ENCODE results near the gene PLXNC1.

The PLXNC1 gene

DNA sequence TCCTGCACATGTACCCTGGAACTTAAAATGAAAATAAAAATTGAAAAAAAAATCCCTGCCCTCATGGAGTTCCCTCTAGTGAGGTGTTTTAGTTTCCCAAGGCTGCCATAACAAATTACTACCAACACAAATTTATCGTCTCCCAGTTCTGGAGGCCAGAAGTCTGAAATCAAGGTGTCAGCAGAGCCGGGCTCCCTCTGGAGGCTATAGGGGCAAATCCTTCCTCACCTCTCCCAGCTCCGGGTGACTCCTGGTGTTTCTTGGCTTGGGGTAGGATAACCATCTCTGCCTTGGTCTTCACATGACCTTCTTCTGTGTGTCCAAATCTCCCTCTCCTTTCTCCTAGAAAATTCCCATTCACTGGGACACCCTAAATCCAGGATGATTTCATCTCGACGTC lies 50.1 kb downstream of the PLXNC1 start:
- no peaks in the 10 kb centered on the region for H4K20me1 ChIP-seq (ENCODE audit: insufficient read depth, low read length)
- no peaks in the 10 kb centered on the region for H3K27me3 ChIP-seq (replicated peaks; ENCODE audit: insufficient read depth, low read length)
- H3K9me2 ChIP-seq (replicated peaks; ENCODE audit: insufficient read depth, low read length) = no peaks in the 10 kb centered on the region
- no peak overlapping the region for H3K9ac ChIP-seq (ENCODE audit: low read length)
- no peak overlapping the region for H3K4me3 ChIP-seq (ENCODE audit: low read length)
- H3K4me2 ChIP-seq (ENCODE audit: low read depth, low read length) = no peak overlapping the region
- no peaks in the 10 kb centered on the region for H3K9me3 ChIP-seq (replicated peaks; ENCODE audit: insufficient read depth, low read length)
- H3K36me3 ChIP-seq (replicated peaks; ENCODE audit: insufficient read depth, low read length) = peaks cover 18% of the 10 kb centered on the region; the same call in 1 of the 2 replicates
- no peak overlapping the region for H3K27ac ChIP-seq (ENCODE audit: low read length)
- no peak for DNase-seq
- peaks cover 20% of the 10 kb centered on the region; the same call in 1 of the 2 replicates for H3F3A ChIP-seq (ENCODE audit: insufficient read depth, low read length)
- H3K4me1 ChIP-seq (ENCODE audit: low read length) = peaks cover 30% of the 10 kb centered on the region
- peaks cover 97% of the 10 kb centered on the region for H3K79me2 ChIP-seq (ENCODE audit: low read length)
- no peak overlapping the region for H2AFZ ChIP-seq (ENCODE audit: low read length)
- TF ChIP-seq EZH2 (optimal IDR thresholded peaks at IDR 0.05; ENCODE audit: low read depth, low read length) (no peak), EZH2phosphoT487 (IDR thresholded peaks at IDR 0.05; ENCODE audit: low read length) (no peak)
- TF ChIP-seq, protein P1, sequence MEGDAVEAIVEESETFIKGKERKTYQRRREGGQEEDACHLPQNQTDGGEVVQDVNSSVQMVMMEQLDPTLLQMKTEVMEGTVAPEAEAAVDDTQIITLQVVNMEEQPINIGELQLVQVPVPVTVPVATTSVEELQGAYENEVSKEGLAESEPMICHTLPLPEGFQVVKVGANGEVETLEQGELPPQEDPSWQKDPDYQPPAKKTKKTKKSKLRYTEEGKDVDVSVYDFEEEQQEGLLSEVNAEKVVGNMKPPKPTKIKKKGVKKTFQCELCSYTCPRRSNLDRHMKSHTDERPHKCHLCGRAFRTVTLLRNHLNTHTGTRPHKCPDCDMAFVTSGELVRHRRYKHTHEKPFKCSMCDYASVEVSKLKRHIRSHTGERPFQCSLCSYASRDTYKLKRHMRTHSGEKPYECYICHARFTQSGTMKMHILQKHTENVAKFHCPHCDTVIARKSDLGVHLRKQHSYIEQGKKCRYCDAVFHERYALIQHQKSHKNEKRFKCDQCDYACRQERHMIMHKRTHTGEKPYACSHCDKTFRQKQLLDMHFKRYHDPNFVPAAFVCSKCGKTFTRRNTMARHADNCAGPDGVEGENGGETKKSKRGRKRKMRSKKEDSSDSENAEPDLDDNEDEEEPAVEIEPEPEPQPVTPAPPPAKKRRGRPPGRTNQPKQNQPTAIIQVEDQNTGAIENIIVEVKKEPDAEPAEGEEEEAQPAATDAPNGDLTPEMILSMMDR (IDR thresholded peaks at IDR 0.05; ENCODE audit: low read length) = no peak

DNA sequence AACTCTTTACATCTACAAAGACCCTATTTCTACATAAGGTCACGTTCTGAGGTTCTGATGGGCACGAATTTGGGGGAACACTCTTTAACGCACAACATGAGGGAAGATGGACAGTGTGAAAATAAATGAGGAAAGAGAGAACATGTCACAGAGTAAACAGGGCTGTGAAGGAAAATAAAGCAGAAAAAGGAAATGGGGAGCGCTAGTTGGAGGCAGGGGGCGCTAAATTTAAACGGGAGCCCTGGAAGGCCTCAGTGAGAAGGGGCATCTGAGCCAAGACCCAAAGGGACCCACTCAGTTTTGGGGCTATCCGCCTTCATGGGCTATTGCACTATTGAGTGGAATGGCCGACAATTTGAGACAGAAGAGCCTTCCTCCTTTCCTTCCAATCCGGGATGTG lies 50.5 kb downstream of the PLXNC1 start:
- Histone ChIP-seq H3K79me2 (ENCODE audit: low read length) (peaks cover 97% of the 10 kb centered on the region), H3K9me2 (replicated peaks; ENCODE audit: insufficient read depth, low read length) (no peaks in the 10 kb centered on the region), H4K20me1 (ENCODE audit: insufficient read depth, low read length) (no peaks in the 10 kb centered on the region)

DNA sequence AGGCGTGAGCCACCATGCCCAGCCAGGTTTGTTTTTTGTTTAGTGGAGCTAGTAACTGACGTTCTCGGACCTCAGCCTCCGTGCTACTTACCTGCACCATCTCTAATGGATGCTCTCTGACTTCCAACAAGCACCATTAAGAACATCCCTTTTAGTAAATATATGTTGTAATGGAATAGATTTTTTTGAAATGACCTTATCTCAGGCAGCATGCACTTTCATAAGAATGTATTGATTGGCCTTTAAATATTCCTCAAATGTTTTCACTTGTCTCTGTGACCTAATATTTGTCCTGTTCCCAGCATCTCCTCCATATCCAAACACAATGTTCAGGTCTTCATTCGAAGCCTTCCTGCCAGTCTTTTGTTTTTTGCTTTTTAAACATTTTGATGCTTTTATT lies 51.7 kb downstream of the PLXNC1 start:
- H3K4me1 ChIP-seq (ENCODE audit: low read length) = peaks cover 29% of the 10 kb centered on the region

More for the DNA sequence above, 50.5 kb downstream of the PLXNC1 start:
- Histone ChIP-seq H3K9me3 (replicated peaks; ENCODE audit: insufficient read depth, low read length) (no peaks in the 10 kb centered on the region), H3K27me3 (replicated peaks; ENCODE audit: insufficient read depth, low read length) (no peaks in the 10 kb centered on the region), H3K36me3 (replicated peaks; ENCODE audit: insufficient read depth, low read length) (peaks cover 18% of the 10 kb centered on the region; the same call in 1 of the 2 replicates), H3F3A (ENCODE audit: insufficient read depth, low read length) (peaks cover 20% of the 10 kb centered on the region; the same call in 1 of the 2 replicates), H3K27ac (ENCODE audit: low read length) (no peak overlapping the region), H3K4me3 (ENCODE audit: low read length) (no peak overlapping the region), H3K4me1 (ENCODE audit: low read length) (peaks cover 30% of the 10 kb centered on the region), H3K9ac (ENCODE audit: low read length) (no peak overlapping the region), H3K4me2 (ENCODE audit: low read depth, low read length) (no peak overlapping the region), H2AFZ (ENCODE audit: low read length) (no peak overlapping the region)
- TF ChIP-seq EZH2 (optimal IDR thresholded peaks at IDR 0.05; ENCODE audit: low read depth, low read length) (no peak), EZH2phosphoT487 (IDR thresholded peaks at IDR 0.05; ENCODE audit: low read length) (no peak)
- TF ChIP-seq, protein P1 (IDR thresholded peaks at IDR 0.05; ENCODE audit: low read length) = no peak
- no peak for DNase-seq

More for the DNA sequence above, 51.7 kb downstream of the PLXNC1 start:
- H3K9me3 ChIP-seq (replicated peaks; ENCODE audit: insufficient read depth, low read length) = no peaks in the 10 kb centered on the region
- H2AFZ ChIP-seq (ENCODE audit: low read length) = no peak overlapping the region
- TF ChIP-seq, protein P1 (IDR thresholded peaks at IDR 0.05; ENCODE audit: low read length) = no peak
- TF ChIP-seq EZH2phosphoT487 (IDR thresholded peaks at IDR 0.05; ENCODE audit: low read length) (no peak), EZH2 (optimal IDR thresholded peaks at IDR 0.05; ENCODE audit: low read depth, low read length) (no peak)
- no peak overlapping the region for H3K4me3 ChIP-seq (ENCODE audit: low read length)
- no peaks in the 10 kb centered on the region for H3K27me3 ChIP-seq (replicated peaks; ENCODE audit: insufficient read depth, low read length)
- H3K4me2 ChIP-seq (ENCODE audit: low read depth, low read length) = no peak overlapping the region
- H3K9me2 ChIP-seq (replicated peaks; ENCODE audit: insufficient read depth, low read length) = no peaks in the 10 kb centered on the region
- DNase-seq = no peak
- H3K36me3 ChIP-seq (replicated peaks; ENCODE audit: insufficient read depth, low read length) = peaks cover 18% of the 10 kb centered on the region; the same call in 1 of the 2 replicates
- peaks cover 31% of the 10 kb centered on the region for H3F3A ChIP-seq (ENCODE audit: insufficient read depth, low read length)
- no peaks in the 10 kb centered on the region for H4K20me1 ChIP-seq (ENCODE audit: insufficient read depth, low read length)
- H3K79me2 ChIP-seq (ENCODE audit: low read length) = peaks cover 95% of the 10 kb centered on the region
- H3K27ac ChIP-seq (ENCODE audit: low read length) = no peak overlapping the region
- H3K9ac ChIP-seq (ENCODE audit: low read length) = no peak overlapping the region

Data from MM.1S (cell line).